ENCODE data around the gene DTX1.

The DTX1 gene

DNA sequence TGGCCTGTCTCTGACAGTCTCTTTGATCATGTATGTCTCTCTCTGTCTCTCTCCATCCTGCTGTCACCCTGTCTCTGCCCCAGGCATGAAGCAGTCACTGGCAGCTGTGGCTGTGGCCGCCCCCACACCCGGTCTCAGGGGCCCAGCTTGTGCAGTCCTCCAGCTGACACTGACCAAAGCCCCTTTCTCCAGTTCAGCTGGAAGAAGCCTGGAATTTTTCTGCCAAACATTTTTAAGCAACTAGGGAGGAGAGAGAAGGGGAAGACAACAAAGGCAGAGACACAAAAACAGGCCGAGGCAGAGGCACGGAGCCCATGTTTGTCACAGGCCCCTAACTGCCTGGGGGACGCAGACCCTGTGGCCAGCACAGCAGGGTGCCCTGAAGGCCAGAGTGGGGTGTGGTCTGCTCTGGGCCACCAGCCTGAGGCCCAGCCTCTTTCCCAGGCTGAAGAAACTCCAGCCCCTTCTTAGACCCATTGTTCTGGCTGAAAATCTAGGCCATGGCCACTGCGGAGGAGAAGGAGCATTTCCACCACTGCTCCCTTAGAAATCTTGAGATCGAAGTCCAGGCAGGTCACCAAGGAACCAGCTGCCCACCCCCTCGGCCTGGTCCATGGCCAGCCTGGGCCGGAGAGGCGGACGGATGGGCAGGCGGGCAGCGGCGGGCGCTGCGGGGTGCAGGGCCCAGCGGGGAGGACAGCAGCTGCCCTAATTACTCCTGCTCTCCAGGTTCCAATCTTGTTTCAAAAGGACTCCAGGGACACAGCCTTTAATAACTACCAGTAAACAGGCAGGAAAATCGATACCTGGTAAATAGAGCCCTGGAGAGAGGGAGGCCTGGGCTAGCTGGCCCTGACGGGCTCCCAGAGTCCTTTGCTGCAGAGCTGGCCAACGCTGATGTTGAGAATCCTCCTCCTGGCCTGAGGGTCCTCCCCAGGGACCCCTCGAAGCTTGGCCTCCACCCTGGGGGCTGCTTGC is 14.9 kb downstream of the DTX1 start:
- no peak for DNase-seq (ENCODE audit: low read depth in 2 of 2)

- no peak for DNase-seq (ENCODE audit: low read depth in 2 of 2)
Measured at GRCh38 chr12:113072136-113072535, 15.6 kb downstream of the DTX1 start.

- DNase-seq (ENCODE audit: low read depth in 2 of 2), result no peak
Measured at GRCh38 chr12:113073586-113073985, 17.1 kb downstream of the DTX1 start.

DNA sequence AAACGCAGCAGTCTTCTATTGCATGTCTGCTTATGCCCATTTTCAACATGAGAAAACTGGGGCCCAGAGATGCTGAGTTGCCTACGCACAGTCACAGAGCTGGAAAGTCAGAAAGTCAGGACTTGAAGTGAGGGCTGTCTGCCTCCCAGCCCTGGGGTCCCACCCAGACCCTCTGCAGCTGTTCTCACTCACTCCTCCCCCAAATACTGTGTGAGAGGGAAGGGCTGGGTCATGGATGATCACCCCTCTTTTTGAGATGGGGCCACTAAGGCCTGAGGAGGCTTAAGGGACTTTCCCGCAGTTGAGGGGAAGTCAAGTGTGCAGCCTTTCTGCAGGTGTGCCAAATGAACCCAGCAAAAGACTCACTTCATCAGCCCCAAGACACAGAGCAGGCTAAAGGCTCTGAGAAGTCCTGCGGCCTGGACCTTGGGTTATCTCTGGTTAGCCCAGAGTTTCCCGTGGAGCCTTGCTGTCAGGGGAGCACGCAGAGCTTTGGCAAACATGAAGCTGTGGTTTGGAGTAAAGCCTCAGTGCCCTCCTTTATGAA is 18.7 kb downstream of the DTX1 start:
- DNase-seq (ENCODE audit: low read depth in 2 of 2), result no peak

GRCh38 chr12:113077057-113077858 is 20.7 kb downstream of the DTX1 start:
- DNase-seq (ENCODE audit: low read depth in 2 of 2), result no peak

DNA sequence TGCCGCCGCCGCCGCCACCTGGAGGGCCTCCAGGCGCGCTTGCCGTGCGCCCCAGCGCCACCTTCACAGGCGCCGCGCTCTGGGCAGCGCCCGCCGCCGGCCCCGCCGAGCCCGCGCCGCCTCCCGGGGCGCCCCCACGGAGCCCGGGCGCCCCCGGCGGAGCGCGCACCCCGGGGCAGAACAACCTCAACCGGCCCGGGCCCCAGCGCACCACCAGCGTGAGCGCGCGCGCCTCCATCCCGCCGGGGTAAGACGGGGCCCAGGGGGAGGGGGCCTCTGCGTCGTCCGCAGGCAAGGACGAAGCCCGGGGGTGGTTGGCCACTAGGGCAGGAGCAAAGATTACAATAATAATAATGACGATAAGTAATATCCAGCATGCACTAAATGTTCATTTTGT is 21.3 kb downstream of the DTX1 start:
- no peak for DNase-seq (ENCODE audit: low read depth in 2 of 2)

GRCh38 chr12:113081873-113082272 is 25.3 kb downstream of the DTX1 start:
- DNase-seq (ENCODE audit: low read depth in 2 of 2), result no peak

DNA sequence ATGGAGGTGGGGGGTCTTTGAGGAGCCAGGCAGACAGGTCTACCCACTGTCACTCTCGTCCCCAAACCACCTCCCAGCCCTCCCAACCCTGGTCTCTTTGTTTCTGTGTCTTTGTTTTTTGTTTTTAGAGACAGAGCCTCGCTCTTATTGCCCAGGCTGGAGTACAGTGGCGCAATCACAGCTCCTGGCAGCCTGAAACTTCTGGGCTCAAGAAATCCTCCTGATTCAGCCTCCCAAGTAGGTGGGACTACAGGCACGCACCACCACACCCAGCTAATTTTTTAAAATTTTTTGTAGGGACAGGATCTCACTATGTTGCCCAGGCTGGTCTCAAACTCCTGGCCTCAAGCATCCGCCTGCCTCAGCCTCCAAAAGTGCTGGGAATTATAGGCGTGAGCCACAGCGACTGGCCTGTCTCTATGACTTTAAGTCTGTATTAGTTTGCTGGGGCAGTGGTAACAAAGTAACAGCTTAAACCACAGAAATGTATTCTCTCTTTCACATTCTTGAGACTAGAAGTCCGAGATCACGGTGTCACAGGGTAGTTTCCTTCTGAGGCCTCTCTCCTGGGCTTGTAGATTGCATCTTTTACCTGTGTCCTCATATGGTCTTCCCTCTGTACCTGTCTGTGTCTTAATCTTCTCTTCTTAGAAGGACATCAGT is 26.1 kb downstream of the DTX1 start:
- DNase-seq (ENCODE audit: low read depth in 2 of 2), result no peak

DNA sequence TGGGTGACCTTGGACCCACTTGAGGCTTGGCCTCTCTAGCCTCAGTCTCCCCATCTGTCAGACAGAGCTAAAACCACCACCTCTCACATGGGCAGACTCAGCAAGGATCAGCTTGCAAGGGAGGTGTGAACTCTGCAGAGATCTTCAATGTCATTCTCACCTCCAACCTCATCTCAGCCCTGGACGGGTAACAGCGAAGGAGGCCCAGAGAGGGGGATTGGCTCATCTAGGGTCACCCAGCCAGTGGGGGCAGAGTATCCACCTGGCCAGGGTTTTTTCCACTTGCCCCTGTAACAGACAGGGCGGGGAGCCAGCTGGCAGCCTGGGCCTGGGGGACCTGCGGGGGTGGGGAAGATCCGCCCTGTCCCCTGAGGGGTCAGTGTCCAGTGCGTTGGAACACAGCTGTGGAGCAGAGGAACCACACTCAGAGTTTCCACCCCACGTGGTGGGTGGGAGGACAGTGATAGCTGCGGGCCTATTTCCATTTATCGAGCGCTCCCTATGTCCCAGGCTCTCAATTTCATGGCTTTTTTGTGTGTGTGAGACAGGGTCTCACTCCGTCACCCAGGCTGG is 27.4 kb downstream of the DTX1 start:
- no peak for DNase-seq (ENCODE audit: low read depth in 2 of 2)

- DNase-seq (ENCODE audit: low read depth in 2 of 2), result no peak
Measured at GRCh38 chr12:113086249-113087164, 30.0 kb downstream of the DTX1 start.

DNA sequence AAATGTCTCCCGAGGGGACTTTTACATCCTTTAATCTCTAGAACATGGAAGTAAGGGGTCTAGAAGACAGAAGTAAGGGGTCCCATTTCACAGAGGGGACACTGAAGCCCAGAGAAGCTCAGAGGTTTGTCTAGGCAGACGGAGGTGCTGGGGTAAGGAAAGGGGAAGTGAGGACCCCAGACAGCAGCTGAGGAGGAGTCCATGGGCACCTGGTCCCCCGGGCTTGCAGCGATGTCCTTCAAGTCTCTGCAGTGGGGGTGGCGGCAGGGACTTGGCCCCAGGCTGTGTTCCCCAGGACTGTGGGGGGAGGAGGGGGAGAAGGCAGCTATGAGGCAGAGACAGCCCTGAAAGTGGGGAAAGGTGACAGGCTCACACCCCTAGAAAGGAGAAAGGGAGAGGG is 30.7 kb downstream of the DTX1 start:
- DNase-seq (ENCODE audit: low read depth in 2 of 2), result no peak

GRCh38 chr12:113088037-113088436 is 31.5 kb downstream of the DTX1 start:
- no peak for DNase-seq (ENCODE audit: low read depth in 2 of 2)

GRCh38 chr12:113088971-113089756 is 32.6 kb downstream of the DTX1 start:
- peak; percentile 56 to 57 for DNase-seq (ENCODE audit: low read depth in 2 of 2)

GRCh38 chr12:113089839-113090238 is 33.3 kb downstream of the DTX1 start:
- no peak for DNase-seq (ENCODE audit: low read depth in 2 of 2)

DNA sequence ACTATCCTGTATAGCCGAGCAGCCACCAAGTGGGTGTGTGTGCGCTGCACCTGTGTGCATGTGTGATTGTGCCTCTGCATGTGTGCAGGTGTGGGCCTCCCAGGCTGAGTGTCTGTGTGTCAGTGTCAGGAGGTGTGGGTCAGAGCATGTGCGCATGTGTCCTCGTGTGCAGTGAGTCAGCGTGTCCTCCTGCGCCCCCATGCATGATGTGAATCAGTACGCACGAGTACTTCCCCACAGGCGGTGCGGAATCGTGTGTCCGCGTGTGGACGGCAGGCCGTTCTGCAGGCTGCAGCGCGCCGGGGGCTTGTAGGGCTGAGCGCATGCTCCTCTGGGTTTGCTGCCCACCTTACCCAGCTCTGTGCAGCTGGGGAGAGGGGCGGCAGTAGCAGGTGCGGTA is 34.2 kb downstream of the DTX1 start:
- DNase-seq (ENCODE audit: low read depth in 2 of 2), result no peak

DNA sequence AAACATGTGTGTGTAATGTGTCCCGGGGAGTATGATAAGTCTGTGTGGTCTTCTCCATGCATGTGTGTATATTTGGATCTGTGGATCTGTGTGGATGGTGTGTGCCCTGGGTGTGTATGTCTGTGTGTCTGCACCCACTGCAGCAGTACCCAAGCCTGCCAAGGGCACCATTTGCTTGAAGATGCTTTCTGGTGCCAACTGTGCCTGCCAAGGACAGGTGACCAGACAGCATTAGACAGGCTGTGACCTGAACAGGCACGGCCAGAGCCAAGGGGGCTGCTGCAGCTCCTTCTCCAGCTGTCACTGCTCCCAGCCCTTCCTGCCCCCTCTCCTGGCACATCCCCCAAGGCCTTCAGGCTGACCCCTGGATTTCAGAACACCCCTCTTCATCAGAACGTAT is 35.0 kb downstream of the DTX1 start:
- no peak for DNase-seq (ENCODE audit: low read depth in 2 of 2)

DNA sequence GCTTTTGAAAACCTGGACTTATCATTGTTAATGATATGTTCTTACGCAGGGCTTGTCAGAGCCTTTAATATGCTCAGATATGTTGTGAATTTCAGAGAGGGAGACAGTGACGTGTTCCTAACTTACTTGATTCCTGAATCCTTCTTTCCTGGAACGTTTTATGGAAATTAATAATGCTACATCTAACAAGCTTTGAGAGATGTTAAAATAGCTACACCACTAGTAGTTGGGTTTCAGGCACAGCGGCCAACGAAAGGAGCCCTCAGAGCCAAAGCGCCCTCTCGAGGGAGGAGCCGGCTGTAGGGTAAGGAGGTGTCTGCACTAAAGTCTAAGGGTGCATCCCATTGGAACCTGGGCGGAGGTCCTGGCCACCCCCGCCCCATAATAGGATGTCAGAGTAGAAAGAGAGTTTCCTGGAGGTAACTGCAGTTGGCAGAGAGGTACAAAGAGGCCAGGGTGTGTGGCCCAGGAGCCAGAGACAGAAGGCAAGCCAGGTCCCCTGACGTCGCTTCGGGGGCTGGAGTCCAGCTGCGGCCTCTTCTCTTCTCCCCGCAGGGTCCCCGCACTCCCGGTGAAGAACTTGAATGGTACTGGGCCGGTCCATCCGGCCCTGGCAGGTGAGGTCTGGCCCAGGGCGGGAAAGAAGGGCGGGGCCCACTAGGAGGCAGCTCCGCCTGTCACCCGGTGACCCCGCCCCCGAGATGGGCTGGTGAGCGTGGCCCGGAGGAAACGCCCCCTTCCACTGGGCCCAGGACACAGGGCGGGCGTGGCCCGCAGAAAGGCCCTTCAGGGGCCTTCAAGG is 36.3 kb downstream of the DTX1 start:
- no peak for DNase-seq (ENCODE audit: low read depth in 2 of 2)

- DNase-seq (ENCODE audit: low read depth in 2 of 2), result no peak
Measured at GRCh38 chr12:113093409-113094101, 37.0 kb downstream of the DTX1 start.

All from stimulated activated CD4-positive, alpha-beta T cell treated with anti-CD3 and anti-CD28 coated beads, Interleukin-4, amount 100 ng/mL, for 48 hours (primary cell).